ENCODE data around the gene LAMTOR2. TPM values are rescaled to one million over a fixed set of nuclear protein-coding genes. Genes with fewer than 3 reads are reported as not detected.

LAMTOR2 gene
- total RNA-seq, 1 experiment from 2014 or later, result 50.6 TPM

DNA sequence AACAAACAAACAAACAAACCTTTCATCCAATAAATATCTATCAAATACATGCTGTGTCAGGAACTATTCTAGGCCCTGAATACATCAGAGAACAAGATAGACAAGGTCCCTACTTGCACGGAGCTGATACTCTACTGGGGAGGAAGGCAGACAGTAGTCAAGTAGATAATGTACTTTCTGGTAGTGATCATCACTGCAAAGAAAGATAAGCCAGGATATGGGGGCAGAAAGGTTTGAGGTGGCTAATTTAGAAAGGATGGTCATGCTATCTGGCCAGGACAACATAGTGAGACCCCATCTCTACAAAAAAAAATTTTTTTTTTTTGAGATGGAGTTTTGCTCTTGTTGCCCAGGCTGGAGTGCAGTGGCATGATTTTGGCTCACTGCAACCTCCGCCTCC lies 37.0 kb downstream of the LAMTOR2 start:
- Histone ChIP-seq H3K23ac (ENCODE audit: insufficient read length, low read depth, low read length) (no peak overlapping the region), H3K27ac (ENCODE audit: insufficient read length, low read depth, low read length) (no peak overlapping the region), H3K56ac (ENCODE audit: insufficient read length, low read depth, low read length) (no peak overlapping the region), H4K91ac (ENCODE audit: insufficient read length, low read depth, low read length) (no peak overlapping the region), H4K5ac (ENCODE audit: insufficient read length, low read depth, low read length) (no peak overlapping the region), H3K23me2 (ENCODE audit: insufficient read length, low read depth, low read length, poor library complexity, severe bottlenecking) (no peaks in the 10 kb centered on the region), H2BK20ac (ENCODE audit: low read depth, low read length, poor library complexity, severe bottlenecking) (no peak overlapping the region), H3K4ac (ENCODE audit: low read depth, low read length) (no peak overlapping the region), H2AK5ac (ENCODE audit: insufficient read length, low read length) (no peak overlapping the region), H3K9me3 (ENCODE audit: control insufficient read depth, low read depth, low read length) (no peaks in the 10 kb centered on the region), H2BK15ac (ENCODE audit: low read depth, low read length) (no peak overlapping the region), H2BK5ac (ENCODE audit: insufficient read length, low read length) (no peak overlapping the region), H3K4me1 (ENCODE audit: insufficient read depth, low read length) (peaks cover 5% of the 10 kb centered on the region; the same call in 1 of the 2 replicates), H3T11ph (ENCODE audit: low read length) (no peak overlapping the region), H3K14ac (ENCODE audit: insufficient read depth, low read length) (no peak overlapping the region), H3K9ac (ENCODE audit: extremely low read depth, insufficient read length, low read length) (no peak overlapping the region), H3K79me2 (ENCODE audit: insufficient read depth, low read length) (no peaks in the 10 kb centered on the region), H2BK12ac (ENCODE audit: insufficient read length, low read depth, low read length) (no peak overlapping the region), H3K4me2 (ENCODE audit: insufficient read depth, insufficient read length, low read length) (no peak overlapping the region), H2AFZ (ENCODE audit: low read length) (no peak overlapping the region), H4K8ac (replicated peaks; ENCODE audit: insufficient read length, low read depth, low read length) (no peak overlapping the region), H3K18ac (ENCODE audit: insufficient read length, low read depth, low read length) (no peak overlapping the region), H3K79me1 (ENCODE audit: insufficient read depth, low read depth, low read length, poor library complexity, severe bottlenecking) (no peaks in the 10 kb centered on the region), H2BK120ac (ENCODE audit: low read depth, low read length, poor library complexity, severe bottlenecking) (no peak overlapping the region), H3K27me3 (ENCODE audit: insufficient read depth, low read length) (no peaks in the 10 kb centered on the region), H4K20me1 (ENCODE audit: control insufficient read depth, insufficient read depth, insufficient read length) (no peaks in the 10 kb centered on the region)
- no peak overlapping the region for H3K4me3 Mint-ChIP-seq
- H3K27me3 Mint-ChIP-seq (ENCODE audit: low read depth), result no peaks in the 10 kb centered on the region
- no peaks in the 10 kb centered on the region for H3K9me3 Mint-ChIP-seq
- H3K36me3 Mint-ChIP-seq (ENCODE audit: insufficient read depth in 1 of 3, low read depth in 3 of 3), result peaks cover 10 to 33% (median 26%) of the 10 kb centered on the region in 3 experiments; a peak in 6 of 7 replicates
- WGBS (ENCODE audit: extremely low coverage, insufficient read length, low lambda C conversion rate), result no CpG with 5 or more reads among the region's 2 CpGs
- H3K4me1 Mint-ChIP-seq, result peaks cover 32% of the 10 kb centered on the region in 2 experiments
- TF ChIP-seq CTCF (conservative IDR thresholded peaks at IDR 0.05), result no peak
- DNase-seq, result no peak
- H3K27ac Mint-ChIP-seq, result no peak overlapping the region

Data from H9 (cell line).